ENCODE data around the gene RAB44. TPM values are rescaled to one million over a fixed set of nuclear protein-coding genes. Genes with fewer than 3 reads are reported as not detected.

RAB44 gene
- total RNA-seq, 1 donor = not detected

DNA sequence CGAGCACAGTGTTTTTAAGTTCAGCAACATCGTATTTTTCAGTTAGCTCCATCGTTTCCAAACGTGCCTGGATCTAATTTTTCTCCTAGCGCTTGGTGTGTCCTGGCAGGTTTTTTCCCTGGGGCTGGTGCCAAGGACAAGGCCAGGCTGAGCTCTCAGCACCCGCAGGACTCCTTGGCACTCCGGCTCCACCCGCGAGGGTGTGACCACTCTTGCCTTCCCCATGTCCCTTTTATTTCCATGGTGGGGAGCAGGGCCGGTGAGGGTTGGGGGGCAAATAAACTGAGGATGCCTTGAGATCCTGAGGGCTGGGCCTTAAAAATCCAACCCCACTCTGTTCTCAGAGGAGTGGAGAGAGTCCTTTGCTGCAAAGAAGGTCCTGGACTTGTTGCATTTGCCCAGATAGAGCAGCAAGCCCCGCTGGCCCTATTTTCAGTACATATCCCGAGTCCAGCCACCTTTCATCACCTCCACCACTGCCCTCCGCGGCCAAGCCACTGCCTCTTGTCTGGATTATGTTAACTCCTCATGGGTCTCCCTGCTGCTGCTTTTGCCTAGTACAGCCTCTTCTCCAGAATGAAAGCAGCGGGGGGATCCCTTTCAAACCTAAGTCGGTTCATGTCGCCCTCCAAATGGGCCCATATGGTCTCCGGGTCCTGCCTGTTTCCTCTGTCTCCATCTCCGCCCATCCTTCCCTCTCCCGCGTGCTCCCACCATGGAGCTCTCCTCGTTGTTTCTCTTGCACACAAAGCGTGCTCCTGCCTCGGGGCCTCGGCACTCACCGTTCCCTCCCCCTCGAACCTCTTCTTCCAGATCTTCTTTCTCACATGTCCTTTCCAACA is 4.5 kb upstream of the RAB44 start:
- peak; percentile 24 for DNase-seq (ENCODE audit: low read depth)

DNA sequence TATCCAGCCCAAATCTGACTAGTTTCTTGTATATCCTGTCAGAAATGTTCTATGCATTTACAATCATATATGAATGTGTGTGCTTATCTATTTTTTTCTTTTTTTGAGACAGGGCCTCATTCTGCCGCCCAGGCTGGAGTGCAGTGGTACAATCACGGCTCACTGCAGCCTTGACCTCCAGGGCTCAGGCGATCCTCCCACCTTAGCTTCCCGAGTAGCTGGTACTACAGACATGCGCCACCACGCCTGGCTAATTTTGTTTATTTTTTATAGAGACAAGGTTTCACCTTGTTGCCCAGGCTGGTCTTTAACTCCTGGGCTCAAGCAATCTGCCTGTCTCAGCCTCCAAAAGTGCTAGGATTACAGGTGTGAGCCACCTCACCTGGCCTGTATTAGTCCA is 3.0 kb upstream of the RAB44 start:
- H3K4me3 ChIP-seq (ENCODE audit: low read depth, low read length) = no peak overlapping the region
- DNase-seq (ENCODE audit: low read depth) = no peak
- TF ChIP-seq, protein P1, sequence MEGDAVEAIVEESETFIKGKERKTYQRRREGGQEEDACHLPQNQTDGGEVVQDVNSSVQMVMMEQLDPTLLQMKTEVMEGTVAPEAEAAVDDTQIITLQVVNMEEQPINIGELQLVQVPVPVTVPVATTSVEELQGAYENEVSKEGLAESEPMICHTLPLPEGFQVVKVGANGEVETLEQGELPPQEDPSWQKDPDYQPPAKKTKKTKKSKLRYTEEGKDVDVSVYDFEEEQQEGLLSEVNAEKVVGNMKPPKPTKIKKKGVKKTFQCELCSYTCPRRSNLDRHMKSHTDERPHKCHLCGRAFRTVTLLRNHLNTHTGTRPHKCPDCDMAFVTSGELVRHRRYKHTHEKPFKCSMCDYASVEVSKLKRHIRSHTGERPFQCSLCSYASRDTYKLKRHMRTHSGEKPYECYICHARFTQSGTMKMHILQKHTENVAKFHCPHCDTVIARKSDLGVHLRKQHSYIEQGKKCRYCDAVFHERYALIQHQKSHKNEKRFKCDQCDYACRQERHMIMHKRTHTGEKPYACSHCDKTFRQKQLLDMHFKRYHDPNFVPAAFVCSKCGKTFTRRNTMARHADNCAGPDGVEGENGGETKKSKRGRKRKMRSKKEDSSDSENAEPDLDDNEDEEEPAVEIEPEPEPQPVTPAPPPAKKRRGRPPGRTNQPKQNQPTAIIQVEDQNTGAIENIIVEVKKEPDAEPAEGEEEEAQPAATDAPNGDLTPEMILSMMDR (IDR thresholded peaks at IDR 0.05; ENCODE audit: insufficient read depth, low read length) = no peak

More for the DNA sequence above, 4.5 kb upstream of the RAB44 start:
- TF ChIP-seq, protein P1 (IDR thresholded peaks at IDR 0.05; ENCODE audit: insufficient read depth, low read length) = no peak
- no peak overlapping the region for H3K4me3 ChIP-seq (ENCODE audit: low read depth, low read length)

DNA sequence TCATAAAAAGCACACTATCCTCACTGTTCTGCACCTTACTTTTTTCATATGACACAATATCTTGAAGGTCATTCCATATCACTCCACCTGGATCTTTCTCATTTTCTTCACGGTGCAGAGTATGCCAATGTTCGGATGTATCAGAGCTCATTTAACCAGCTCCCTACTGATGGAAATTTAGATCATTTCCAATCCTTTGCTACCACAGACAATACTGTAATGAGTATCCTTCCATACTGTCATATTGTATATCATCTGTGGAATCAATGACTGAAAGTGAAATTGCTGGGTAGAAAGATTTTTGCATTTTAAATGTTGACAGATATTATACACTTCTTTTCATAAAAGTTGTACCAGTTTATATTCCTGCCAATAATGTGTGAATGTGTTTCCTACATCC is 2.2 kb upstream of the RAB44 start:
- TF ChIP-seq, protein P1 (IDR thresholded peaks at IDR 0.05; ENCODE audit: insufficient read depth, low read length) = no peak

DNA sequence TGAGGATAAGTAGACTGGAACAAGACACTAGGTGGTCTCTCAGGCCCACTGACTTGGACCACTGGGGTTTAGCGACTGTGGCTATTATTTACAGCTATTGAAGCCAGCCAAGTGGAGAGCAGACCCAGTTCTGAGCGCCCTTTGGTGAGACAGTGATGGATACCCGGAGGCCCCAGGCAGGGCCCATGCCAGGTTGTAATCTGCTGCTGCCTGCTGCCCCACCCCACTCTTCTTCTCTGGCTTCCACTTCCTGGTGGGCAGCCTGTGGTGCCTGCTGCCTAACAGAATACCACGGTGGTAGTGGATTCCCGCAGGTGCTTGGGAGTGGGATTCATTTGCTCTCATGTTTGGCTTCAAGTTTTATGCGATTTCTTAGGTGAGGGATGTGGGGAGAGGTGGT is 570 bp downstream of the RAB44 start:
- TF ChIP-seq, protein P1 (IDR thresholded peaks at IDR 0.05; ENCODE audit: insufficient read depth, low read length) = no peak
- DNase-seq (ENCODE audit: low read depth) = no peak
- H3K4me3 ChIP-seq (ENCODE audit: low read depth, low read length) = no peak overlapping the region

More for the DNA sequence above, 2.2 kb upstream of the RAB44 start:
- no peak overlapping the region for H3K4me3 ChIP-seq (ENCODE audit: low read depth, low read length)
- no peak for DNase-seq (ENCODE audit: low read depth)

DNA sequence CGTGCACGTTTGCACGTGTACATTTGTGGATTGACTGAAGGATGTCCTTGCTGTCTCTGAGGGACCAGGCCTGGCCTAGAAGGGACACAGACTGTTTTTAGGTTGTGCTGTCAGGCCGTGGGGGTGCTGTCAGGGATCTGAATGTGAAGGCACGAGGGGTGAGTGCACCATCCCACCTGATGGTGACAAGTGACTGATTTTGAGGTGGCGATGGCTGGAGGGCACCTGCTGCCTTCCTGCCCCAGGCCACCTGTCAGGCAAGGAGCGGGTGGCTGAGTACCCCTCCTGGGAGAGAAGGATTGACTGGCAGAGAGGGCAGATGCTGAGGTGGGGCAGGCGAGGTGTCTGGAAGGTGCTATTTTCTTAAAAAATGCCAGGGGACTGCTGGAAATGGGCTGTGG is 1.2 kb downstream of the RAB44 start:
- TF ChIP-seq, protein P1 (IDR thresholded peaks at IDR 0.05; ENCODE audit: insufficient read depth, low read length) = no peak
- DNase-seq (ENCODE audit: low read depth) = no peak
- H3K4me3 ChIP-seq (ENCODE audit: low read depth, low read length) = no peak overlapping the region

DNA sequence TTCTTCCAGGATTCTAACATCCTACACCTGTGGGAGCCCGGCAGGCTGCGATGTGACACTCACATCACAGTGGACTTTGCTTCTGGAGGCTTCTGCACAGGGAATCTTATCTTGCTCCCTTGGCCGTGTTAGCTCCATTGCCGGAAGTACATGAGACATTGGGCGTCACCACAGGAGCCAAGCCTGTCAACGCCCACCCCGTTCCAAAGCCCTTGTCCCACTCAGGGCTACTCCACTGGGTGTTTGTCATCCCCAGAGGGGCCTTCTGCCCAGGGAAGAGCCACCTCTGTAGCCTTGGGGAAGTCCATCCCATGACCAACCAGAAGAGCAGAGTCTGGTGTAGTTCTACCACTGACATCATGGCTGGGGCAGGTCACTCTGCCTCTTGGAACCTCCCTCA is 1.7 kb downstream of the RAB44 start:
- TF ChIP-seq, protein P1 (IDR thresholded peaks at IDR 0.05; ENCODE audit: insufficient read depth, low read length) = no peak
- DNase-seq (ENCODE audit: low read depth) = no peak
- H3K4me3 ChIP-seq (ENCODE audit: low read depth, low read length) = no peak overlapping the region

Data from fibroblast of the aortic adventitia (primary cell).